GM12892 (cell line): ENCODE data around the gene PRPSAP1.

Source experiments
- POLR2A ChIP-seq: IDR thresholded peaks from 2 replicates; pipeline ENCODE4 v1.6.1; 2011; ENCODE audit warnings: low read depth, low read length, control low read depth
- POLR2AphosphoS5 ChIP-seq: IDR thresholded peaks from 2 replicates; pipeline ENCODE4 v1.6.1; 2011; ENCODE audit warnings: low read depth, low read length, control low read depth
- TAF1 ChIP-seq: IDR thresholded peaks from 2 replicates; pipeline ENCODE4 v1.6.1; 2011; ENCODE audit warnings: low read depth, mild to moderate bottlenecking, control low read depth, low read length, borderline replicate concordance

- no peak; the same call in 1 of the 2 replicates for TF ChIP-seq POLR2A
- TF ChIP-seq POLR2AphosphoS5: no peak
- TF ChIP-seq TAF1: no peak
Observed at GRCh38 chr17:76273445-76274111, 80.1 kb downstream of the PRPSAP1 start.
